Gastroesophageal sphincter (tissue), 3 donors: Measurements from ENCODE around the gene SLC23A2.

ENCODE experiments used
- CTCF ChIP-seq, 4 experiments: fragments of 200-600 bp in 2 of 4; fragments of 450-650 bp in 2 of 4; sonication (generic) in 1 of 4; IDR thresholded peaks; one replicate each; pipeline ENCODE4 v1.5.1; 2017 to 2019; ENCODE audit warnings: antibody characterized with exemption in 4 of 4, mild to moderate bottlenecking in 2 of 4, moderate library complexity in 2 of 4
- EP300 ChIP-seq: sonication (generic); formaldehyde crosslinking; IDR thresholded peaks from one replicate; pipeline ENCODE4 v1.6.1; 2017; ENCODE audit warnings: antibody characterized with exemption, mild to moderate bottlenecking
- POLR2A ChIP-seq, 2 donors: fragments of 450-650 bp; IDR thresholded peaks; one replicate each; pipeline ENCODE4 v1.6.1; 2017; ENCODE audit warnings: antibody characterized with exemption in 2 of 2, mild to moderate bottlenecking in 2 of 2, moderate library complexity in 1 of 2

GRCh38 chr20:4883051-4883450 lies 118.3 kb downstream of the SLC23A2 start:
- TF ChIP-seq CTCF (IDR thresholded peaks at IDR 0.05) (no peak), EP300 (no peak), POLR2A (IDR thresholded peaks at IDR 0.05) (no peak)
